DMS 273 (cell line): ENCODE data around the gene CMTM7.

Source experiments
- DNase-seq: peaks from one replicate; lab custom pipeline; 2025; ENCODE audit not compliant: unreplicated experiment; lab: John Stamatoyannopoulos, UW

CMTM7 gene

GRCh38 chr3:32413845-32414521 is 22.3 kb downstream of the CMTM7 start:
- DNase-seq: peak; percentile 42

GRCh38 chr3:32414522-32415202 is 23.0 kb downstream of the CMTM7 start:
- DNase-seq: no peak

GRCh38 chr3:32419742-32420125 is 28.1 kb downstream of the CMTM7 start:
- no peak for DNase-seq

- DNase-seq: peak; percentile 36
These were observed 28.7 kb downstream of the CMTM7 start for GRCh38 chr3:32420126-32421038.

- no peak for DNase-seq
These were observed 29.5 kb downstream of the CMTM7 start for GRCh38 chr3:32421185-32421584.

- DNase-seq: peak; percentile 65
These were observed 30.6 kb downstream of the CMTM7 start for GRCh38 chr3:32421991-32422859.

GRCh38 chr3:32422943-32423342 is 31.3 kb downstream of the CMTM7 start:
- no peak for DNase-seq

- DNase-seq: no peak
These were observed 31.9 kb downstream of the CMTM7 start for GRCh38 chr3:32423534-32423933.

GRCh38 chr3:32423956-32424557 is 32.4 kb downstream of the CMTM7 start:
- DNase-seq: no peak

GRCh38 chr3:32424581-32425250 is 33.1 kb downstream of the CMTM7 start:
- DNase-seq: no peak

- no peak for DNase-seq
These were observed 36.7 kb downstream of the CMTM7 start for GRCh38 chr3:32428092-32429068.

GRCh38 chr3:32430900-32431299 is 39.2 kb downstream of the CMTM7 start:
- DNase-seq: no peak

- no peak for DNase-seq
These were observed 39.8 kb downstream of the CMTM7 start for GRCh38 chr3:32431481-32431880.

- DNase-seq: no peak
These were observed 40.5 kb downstream of the CMTM7 start for GRCh38 chr3:32432045-32432710.

GRCh38 chr3:32432711-32433530 is 41.3 kb downstream of the CMTM7 start:
- no peak for DNase-seq

GRCh38 chr3:32434206-32434605 is 42.6 kb downstream of the CMTM7 start:
- no peak for DNase-seq
